Neural cell (in vitro differentiated cells): ENCODE results near the gene SLIT3. TPM values are rescaled to one million over a fixed set of nuclear protein-coding genes. Genes with fewer than 3 reads are reported as not detected.

Experiments used
- H2AFZ ChIP-seq: fragments of 200-600, 300-800 bp; sonication (generic), shearing (Covaris generic); 2 replicates; pipeline ENCODE4 v1.6.0; 2014; ENCODE audit warnings: low read depth, mild to moderate bottlenecking, antibody characterized with exemption, low read length, moderate library complexity
- H3F3A ChIP-seq: fragments of 200-600 bp; shearing (Covaris generic); 2 replicates; pipeline ENCODE4 v1.6.1; 2016; ENCODE audit warnings: mild to moderate bottlenecking, moderate library complexity, mixed read lengths, antibody characterized with exemption, low read length; ENCODE audit not compliant: insufficient read depth, poor library complexity, severe bottlenecking
- H3K27ac ChIP-seq: fragments of 200-600, 300-800 bp; sonication (generic), shearing (Covaris generic); 2 replicates; pipeline ENCODE4 v1.5.1; 2014; ENCODE audit warnings: mild to moderate bottlenecking, low read length, moderate library complexity
- H3K27me3 ChIP-seq: fragments of 300-800, 200-600 bp; sonication (generic), shearing (Covaris generic); 2 replicates; pipeline ENCODE4 v1.6.0; 2014; ENCODE audit warnings: mild to moderate bottlenecking, low read depth, low read length, moderate library complexity; ENCODE audit not compliant: insufficient read depth
- H3K36me3 ChIP-seq: fragments of 300-800, 200-600 bp; sonication (generic), shearing (Covaris generic); 2 replicates; pipeline ENCODE4 v1.5.1; 2014; ENCODE audit warnings: mild to moderate bottlenecking, antibody characterized with exemption, low read length, moderate library complexity; ENCODE audit not compliant: insufficient read depth
- H3K4me2 ChIP-seq: fragments of 300-800, 200-600 bp; sonication (generic), shearing (Covaris generic); 2 replicates; pipeline ENCODE4 v1.6.0; 2014; ENCODE audit warnings: mild to moderate bottlenecking, low read length
- H3K4me3 ChIP-seq: fragments of 300-800, 200-600 bp; sonication (generic), shearing (Covaris generic); 2 replicates; pipeline ENCODE4 v1.5.1; 2014; ENCODE audit warnings: mild to moderate bottlenecking, low read length, moderate library complexity
- H3K79me2 ChIP-seq: fragments of 200-600 bp; shearing (Covaris generic); replicated peaks from 2 replicates; pipeline ENCODE4 v1.6.0; 2014; ENCODE audit warnings: mild to moderate bottlenecking, low read length, moderate library complexity; ENCODE audit not compliant: insufficient read depth
- H3K9ac ChIP-seq: fragments of 300-800, 200-600 bp; sonication (generic), shearing (Covaris generic); 2 replicates; pipeline ENCODE4 v1.6.1; 2016; ENCODE audit warnings: mild to moderate bottlenecking, low read length, mixed read lengths
- H3K9me2 ChIP-seq: fragments of 200-600 bp; shearing (Covaris generic); 2 replicates; pipeline ENCODE4 v1.6.1; 2016; ENCODE audit warnings: mild to moderate bottlenecking, low read length, mixed read lengths; ENCODE audit not compliant: insufficient read depth
- H3K9me3 ChIP-seq: fragments of 200-600, 300-800 bp; sonication (generic), shearing (Covaris generic); 2 replicates; pipeline ENCODE4 v1.6.1; 2016; ENCODE audit warnings: mild to moderate bottlenecking, mixed run types, low read length, moderate library complexity, mixed read lengths
- H4K20me1 ChIP-seq: fragments of 200-600 bp; shearing (Covaris generic); 2 replicates; pipeline ENCODE4 v1.6.1; 2016; ENCODE audit warnings: mild to moderate bottlenecking, mixed run types; ENCODE audit not compliant: insufficient read depth
- EP300 ChIP-seq: fragments of 450-650 bp; conservative IDR thresholded peaks from 2 replicates; pipeline ENCODE4 v1.6.1; 2014; ENCODE audit warnings: antibody characterized with exemption, mild to moderate bottlenecking, moderate library complexity; ENCODE audit not compliant: poor library complexity, severe bottlenecking
- EZH2 ChIP-seq: fragments of 200-600, 300-800 bp; shearing (Covaris generic), sonication (generic); IDR thresholded peaks from 2 replicates; pipeline ENCODE4 v1.6.1; 2014; ENCODE audit warnings: antibody characterized with exemption, low read length, borderline replicate concordance, mild to moderate bottlenecking; ENCODE audit not compliant: insufficient read depth, poor library complexity, severe bottlenecking
- MXI1 ChIP-seq: fragments of 450-650 bp; conservative IDR thresholded peaks from 2 replicates; pipeline ENCODE4 v1.6.1; 2014; ENCODE audit warnings: antibody characterized with exemption, mild to moderate bottlenecking; ENCODE audit not compliant: poor library complexity, severe bottlenecking
- POLR2AphosphoS5 ChIP-seq: IDR thresholded peaks from 2 replicates; pipeline ENCODE4 v1.6.1; 2012
- RAD21 ChIP-seq: fragments of 450-650 bp; conservative IDR thresholded peaks from 2 replicates; pipeline ENCODE4 v1.6.1; 2014; ENCODE audit warnings: antibody characterized with exemption, mild to moderate bottlenecking, moderate library complexity
- SMC3 ChIP-seq: fragments of 450-650 bp; conservative IDR thresholded peaks from 2 replicates; pipeline ENCODE4 v1.6.1; 2014; ENCODE audit warnings: antibody characterized with exemption, mild to moderate bottlenecking, moderate library complexity; ENCODE audit not compliant: poor library complexity
- TAF1 ChIP-seq: IDR thresholded peaks from 2 replicates; pipeline ENCODE4 v1.6.1; 2012; ENCODE audit warnings: low read depth
- polyA plus RNA-seq: library from polyadenylated mRNA; depleted of rRNA; stranded (reverse); fragments of >200 nt; gene quantifications from 2 replicates; pipeline ENCODE4 v1.2.3, GENCODE V29; 2014
- TF ChIP-seq, protein P1 (sequence below): IDR thresholded peaks from 2 replicates; pipeline ENCODE4 v1.6.1; 2012; ENCODE audit warnings: borderline replicate concordance
- TF ChIP-seq, protein P2 (sequence below): fragments of 450-650 bp; IDR thresholded peaks from 2 replicates; pipeline ENCODE4 v1.5.1; 2014; ENCODE audit warnings: antibody characterized with exemption, mild to moderate bottlenecking, moderate library complexity; ENCODE audit not compliant: poor library complexity, severe bottlenecking

Gene SLIT3
- polyA plus RNA-seq, 1 donor from 2014 or later: 1.2 TPM

DNA sequence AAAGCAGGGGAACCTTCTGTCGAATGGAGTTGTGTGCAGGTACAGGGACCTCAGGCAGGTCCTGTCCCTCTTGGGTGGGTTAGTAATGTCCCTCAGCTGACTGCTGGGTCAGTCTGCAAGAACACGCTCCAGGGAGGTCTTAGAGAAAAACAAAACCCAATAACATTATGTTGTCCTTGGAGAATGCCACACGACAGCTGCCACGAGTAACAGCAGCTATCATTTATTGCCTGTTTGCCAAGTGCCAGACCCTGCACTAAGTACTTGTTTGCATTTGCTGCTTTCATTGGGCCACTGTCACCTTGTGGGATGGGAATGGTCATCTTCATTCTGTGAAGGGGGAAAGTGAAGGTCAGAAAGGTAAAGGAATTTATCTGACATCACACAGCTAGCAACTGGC lies 310.3 kb downstream of the SLIT3 start:
- H3K79me2 ChIP-seq: no peaks in the 10 kb centered on the region
- H3K4me3 ChIP-seq: no peak overlapping the region
- peaks cover 10% of the 10 kb centered on the region for H3K27me3 ChIP-seq
- no peaks in the 10 kb centered on the region for H3K9me3 ChIP-seq
- H3K9ac ChIP-seq: no peak overlapping the region
- no peak overlapping the region for H3K4me2 ChIP-seq
- H4K20me1 ChIP-seq: no peaks in the 10 kb centered on the region
- H3F3A ChIP-seq: no peaks in the 10 kb centered on the region
- H2AFZ ChIP-seq: no peak overlapping the region
- no peak for TF ChIP-seq EP300
- TF ChIP-seq RAD21: no peak
- TF ChIP-seq EZH2: no peak
- no peak for TF ChIP-seq POLR2AphosphoS5
- H3K27ac ChIP-seq: no peak overlapping the region
- no peaks in the 10 kb centered on the region for H3K36me3 ChIP-seq
- H3K9me2 ChIP-seq: no peaks in the 10 kb centered on the region

DNA sequence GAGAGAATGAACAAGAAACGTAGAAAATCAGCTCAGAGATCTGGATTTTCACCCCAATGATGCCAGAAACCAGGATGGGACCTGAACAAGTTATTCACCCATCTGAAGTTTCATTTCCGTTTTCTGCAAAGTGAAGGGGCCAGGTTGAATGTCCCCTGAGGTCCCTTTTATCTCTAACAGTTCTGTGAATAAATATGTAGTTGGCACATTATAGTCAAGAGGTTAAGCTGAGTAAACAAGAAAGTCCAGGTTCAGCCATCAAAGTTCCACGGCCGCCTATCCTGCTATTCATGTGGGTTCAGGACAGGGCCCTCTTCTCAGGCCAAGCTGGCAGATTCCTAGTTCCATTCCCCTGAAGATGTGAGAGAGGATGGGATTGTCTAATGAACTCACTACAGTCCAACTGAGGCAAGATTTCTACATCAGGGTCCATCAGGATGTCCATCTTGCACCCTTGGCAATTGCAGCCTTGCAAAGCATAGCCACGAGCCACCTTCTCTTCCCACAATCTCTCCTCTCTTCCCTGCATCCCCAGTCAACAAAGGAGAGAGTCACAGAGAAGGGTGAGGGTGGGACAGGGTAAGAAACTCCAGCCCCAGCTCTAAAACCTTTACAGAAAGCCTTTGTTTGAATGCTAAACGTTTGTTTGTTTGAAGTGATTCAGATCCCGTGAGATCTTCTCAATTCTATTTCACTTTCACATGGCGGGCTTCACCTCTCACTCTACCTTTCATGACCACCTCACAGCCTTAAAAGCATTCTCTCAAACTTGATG lies 311.0 kb downstream of the SLIT3 start:
- TF ChIP-seq EZH2 (no peak), TAF1 (no peak), RAD21 (no peak), EP300 (no peak), MXI1 (no peak), POLR2AphosphoS5 (no peak), SMC3 (no peak)
- TF ChIP-seq, protein P1, sequence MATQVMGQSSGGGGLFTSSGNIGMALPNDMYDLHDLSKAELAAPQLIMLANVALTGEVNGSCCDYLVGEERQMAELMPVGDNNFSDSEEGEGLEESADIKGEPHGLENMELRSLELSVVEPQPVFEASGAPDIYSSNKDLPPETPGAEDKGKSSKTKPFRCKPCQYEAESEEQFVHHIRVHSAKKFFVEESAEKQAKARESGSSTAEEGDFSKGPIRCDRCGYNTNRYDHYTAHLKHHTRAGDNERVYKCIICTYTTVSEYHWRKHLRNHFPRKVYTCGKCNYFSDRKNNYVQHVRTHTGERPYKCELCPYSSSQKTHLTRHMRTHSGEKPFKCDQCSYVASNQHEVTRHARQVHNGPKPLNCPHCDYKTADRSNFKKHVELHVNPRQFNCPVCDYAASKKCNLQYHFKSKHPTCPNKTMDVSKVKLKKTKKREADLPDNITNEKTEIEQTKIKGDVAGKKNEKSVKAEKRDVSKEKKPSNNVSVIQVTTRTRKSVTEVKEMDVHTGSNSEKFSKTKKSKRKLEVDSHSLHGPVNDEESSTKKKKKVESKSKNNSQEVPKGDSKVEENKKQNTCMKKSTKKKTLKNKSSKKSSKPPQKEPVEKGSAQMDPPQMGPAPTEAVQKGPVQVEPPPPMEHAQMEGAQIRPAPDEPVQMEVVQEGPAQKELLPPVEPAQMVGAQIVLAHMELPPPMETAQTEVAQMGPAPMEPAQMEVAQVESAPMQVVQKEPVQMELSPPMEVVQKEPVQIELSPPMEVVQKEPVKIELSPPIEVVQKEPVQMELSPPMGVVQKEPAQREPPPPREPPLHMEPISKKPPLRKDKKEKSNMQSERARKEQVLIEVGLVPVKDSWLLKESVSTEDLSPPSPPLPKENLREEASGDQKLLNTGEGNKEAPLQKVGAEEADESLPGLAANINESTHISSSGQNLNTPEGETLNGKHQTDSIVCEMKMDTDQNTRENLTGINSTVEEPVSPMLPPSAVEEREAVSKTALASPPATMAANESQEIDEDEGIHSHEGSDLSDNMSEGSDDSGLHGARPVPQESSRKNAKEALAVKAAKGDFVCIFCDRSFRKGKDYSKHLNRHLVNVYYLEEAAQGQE: no peak
- TF ChIP-seq, protein P2, sequence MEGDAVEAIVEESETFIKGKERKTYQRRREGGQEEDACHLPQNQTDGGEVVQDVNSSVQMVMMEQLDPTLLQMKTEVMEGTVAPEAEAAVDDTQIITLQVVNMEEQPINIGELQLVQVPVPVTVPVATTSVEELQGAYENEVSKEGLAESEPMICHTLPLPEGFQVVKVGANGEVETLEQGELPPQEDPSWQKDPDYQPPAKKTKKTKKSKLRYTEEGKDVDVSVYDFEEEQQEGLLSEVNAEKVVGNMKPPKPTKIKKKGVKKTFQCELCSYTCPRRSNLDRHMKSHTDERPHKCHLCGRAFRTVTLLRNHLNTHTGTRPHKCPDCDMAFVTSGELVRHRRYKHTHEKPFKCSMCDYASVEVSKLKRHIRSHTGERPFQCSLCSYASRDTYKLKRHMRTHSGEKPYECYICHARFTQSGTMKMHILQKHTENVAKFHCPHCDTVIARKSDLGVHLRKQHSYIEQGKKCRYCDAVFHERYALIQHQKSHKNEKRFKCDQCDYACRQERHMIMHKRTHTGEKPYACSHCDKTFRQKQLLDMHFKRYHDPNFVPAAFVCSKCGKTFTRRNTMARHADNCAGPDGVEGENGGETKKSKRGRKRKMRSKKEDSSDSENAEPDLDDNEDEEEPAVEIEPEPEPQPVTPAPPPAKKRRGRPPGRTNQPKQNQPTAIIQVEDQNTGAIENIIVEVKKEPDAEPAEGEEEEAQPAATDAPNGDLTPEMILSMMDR: no peak
- H3K79me2 ChIP-seq: no peaks in the 10 kb centered on the region
- H3K36me3 ChIP-seq: no peaks in the 10 kb centered on the region
- H3K4me3 ChIP-seq: no peak overlapping the region
- no peaks in the 10 kb centered on the region for H3F3A ChIP-seq
- H3K4me2 ChIP-seq: no peak overlapping the region
- H3K27ac ChIP-seq: no peak overlapping the region
- H2AFZ ChIP-seq: no peak overlapping the region
- H3K9ac ChIP-seq: no peak overlapping the region
- peaks cover 10% of the 10 kb centered on the region for H3K27me3 ChIP-seq
- no peaks in the 10 kb centered on the region for H4K20me1 ChIP-seq
- H3K9me3 ChIP-seq: no peaks in the 10 kb centered on the region
- no peaks in the 10 kb centered on the region for H3K9me2 ChIP-seq
